SU-DHL-6 (cell line): ENCODE results near the gene FAAP100.

ENCODE experiments used
- H2AFZ ChIP-seq: fragments of 200-600 bp; sonication (generic); 2 replicates; pipeline ENCODE4 v1.6.1; 2014; ENCODE audit warnings: low read depth, mild to moderate bottlenecking, moderate library complexity, mixed read lengths, antibody characterized with exemption, low read length; ENCODE audit not compliant: severe bottlenecking
- H3F3A ChIP-seq: fragments of 200-600 bp; shearing (Covaris generic); 2 replicates; pipeline ENCODE4 v1.6.0; 2016; ENCODE audit warnings: antibody characterized with exemption, mild to moderate bottlenecking; ENCODE audit not compliant: insufficient read depth
- H3K27ac ChIP-seq: fragments of 200-600 bp; sonication (generic); 2 replicates; pipeline ENCODE4 v1.5.1; 2016; ENCODE audit warnings: low read depth, mild to moderate bottlenecking, low read length, moderate library complexity, mixed read lengths
- H3K27me3 ChIP-seq: fragments of 200-600 bp; sonication (generic), shearing (Covaris generic); 2 replicates; pipeline ENCODE4 v1.6.0; 2014; ENCODE audit warnings: mild to moderate bottlenecking, low read length
- H3K36me3 ChIP-seq: fragments of 200-600 bp; sonication (generic); 2 replicates; pipeline ENCODE4 v1.6.1; 2014; ENCODE audit warnings: mild to moderate bottlenecking, low read length, mixed read lengths
- H3K4me2 ChIP-seq: fragments of 300-600, 200-600 bp; shearing (Covaris generic), sonication (generic); 2 replicates; pipeline ENCODE4 v1.6.0; 2014; ENCODE audit warnings: low read length, low read depth, mild to moderate bottlenecking; ENCODE audit not compliant: poor library complexity, severe bottlenecking
- H3K4me3 ChIP-seq: fragments of 200-600 bp; sonication (generic); 2 replicates; pipeline ENCODE4 v1.5.1; 2014; ENCODE audit warnings: antibody characterized with exemption, low read length, mild to moderate bottlenecking, mixed read lengths; ENCODE audit not compliant: insufficient read depth, poor library complexity, severe bottlenecking
- H3K79me2 ChIP-seq: fragments of 200-600 bp; sonication (generic); 2 replicates; pipeline ENCODE4 v1.6.1; 2014; ENCODE audit warnings: mild to moderate bottlenecking, low read length, moderate library complexity; ENCODE audit not compliant: insufficient read depth
- H3K9ac ChIP-seq: fragments of 200-600 bp; sonication (generic); 2 replicates; pipeline ENCODE4 v1.7.0; 2014; ENCODE audit warnings: mild to moderate bottlenecking, low read length
- H3K9me2 ChIP-seq: fragments of 200-600 bp; sonication (generic); replicated peaks from 2 replicates; pipeline ENCODE4 v1.6.1; 2014; ENCODE audit warnings: low read length; ENCODE audit not compliant: insufficient read depth
- H3K9me3 ChIP-seq: fragments of 200-600 bp; sonication (generic); 2 replicates; pipeline ENCODE4 v1.6.1; 2014; ENCODE audit warnings: low read length, mixed read lengths; ENCODE audit not compliant: insufficient read depth
- H4K20me1 ChIP-seq: fragments of 200-600 bp; sonication (generic); 2 replicates; pipeline ENCODE4 v1.6.1; 2014; ENCODE audit warnings: low read depth, mild to moderate bottlenecking, antibody characterized with exemption, low read length, moderate library complexity, mixed read lengths
- CTCF ChIP-seq: fragments of 200-600 bp; sonication (generic); IDR thresholded peaks from one replicate; pipeline ENCODE4 v1.5.1; 2017; ENCODE audit warnings: antibody characterized with exemption, mild to moderate bottlenecking, low read length, moderate library complexity; ENCODE audit not compliant: insufficient read depth, poor library complexity, severe bottlenecking
- EZH2phosphoT487 ChIP-seq: fragments of 200-600 bp; sonication (generic), shearing (Covaris generic); conservative IDR thresholded peaks from 2 replicates; pipeline ENCODE4 v1.6.1; 2018; ENCODE audit warnings: mild to moderate bottlenecking, antibody characterized with exemption, low read length, moderate library complexity, mixed read lengths

FAAP100 gene

DNA sequence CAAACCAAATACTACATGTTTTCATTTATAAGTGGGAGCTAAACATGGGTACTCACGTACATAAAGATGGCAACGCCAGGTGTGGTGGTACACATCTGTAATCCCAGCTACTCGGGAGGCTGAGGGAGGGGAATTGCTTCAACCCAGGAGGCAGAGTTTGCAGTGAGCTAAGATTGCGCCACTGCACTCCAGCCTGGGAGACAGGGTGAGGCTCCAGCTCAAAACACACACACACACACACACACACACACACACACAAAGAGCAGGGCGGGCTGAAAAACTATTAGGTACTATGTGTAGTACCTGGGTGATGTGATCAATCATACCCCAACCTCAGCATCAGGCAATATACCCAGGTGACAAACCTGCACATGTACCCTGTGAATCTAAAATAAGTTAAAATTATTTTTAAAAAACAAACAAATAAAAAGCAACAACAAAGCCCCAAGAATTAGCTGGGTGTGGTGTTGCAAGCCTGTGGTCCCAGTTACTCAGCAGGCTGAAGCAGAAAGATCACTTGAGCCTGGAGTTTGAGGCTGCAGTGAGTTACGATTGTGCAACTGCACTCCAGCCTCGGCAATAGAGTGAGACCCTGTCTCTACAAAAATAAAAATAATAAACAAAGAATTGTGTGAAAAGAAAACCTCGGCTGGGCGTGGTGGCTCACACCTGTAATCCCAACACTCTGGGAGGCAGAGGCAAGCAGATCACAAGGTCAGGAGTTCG is 11.9 kb upstream of the FAAP100 start:
- Histone ChIP-seq H3K4me3 (no peak overlapping the region), H2AFZ (no peak overlapping the region), H3F3A (no peaks in the 10 kb centered on the region), H3K36me3 (peaks cover 7% of the 10 kb centered on the region; the same call in 1 of the 2 replicates), H3K9me2 (no peaks in the 10 kb centered on the region), H3K27ac (no peak overlapping the region), H3K79me2 (no peaks in the 10 kb centered on the region), H3K9me3 (no peaks in the 10 kb centered on the region), H3K9ac (no peak overlapping the region), H3K4me2 (no peak overlapping the region), H3K27me3 (no peaks in the 10 kb centered on the region), H4K20me1 (no peaks in the 10 kb centered on the region)
- TF ChIP-seq CTCF (no peak), EZH2phosphoT487 (no peak)

DNA sequence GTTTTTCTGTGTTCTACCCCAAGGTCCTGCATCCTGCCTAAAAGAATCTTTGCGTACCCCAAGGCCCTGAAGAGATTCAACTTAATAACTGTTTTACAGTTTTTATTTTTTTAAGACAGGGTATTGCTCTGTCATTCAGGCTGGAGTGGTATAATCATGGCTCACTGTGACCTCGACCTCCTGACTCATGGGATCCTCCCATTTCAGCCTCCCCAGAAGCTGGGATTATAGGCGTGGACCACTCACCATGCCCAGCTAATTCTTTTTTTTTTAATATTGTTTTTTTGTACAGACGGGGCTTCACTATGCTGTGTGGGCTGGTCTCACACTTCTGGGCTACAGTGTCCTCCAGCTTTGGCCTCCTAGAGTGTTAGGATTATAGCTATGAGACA is 9.3 kb upstream of the FAAP100 start:
- no peaks in the 10 kb centered on the region for H3K9me3 ChIP-seq
- no peaks in the 10 kb centered on the region for H3K79me2 ChIP-seq
- H3K4me3 ChIP-seq: no peak overlapping the region
- no peak overlapping the region for H3K4me2 ChIP-seq
- no peak overlapping the region for H3K9ac ChIP-seq
- H3K27ac ChIP-seq: no peak overlapping the region
- no peaks in the 10 kb centered on the region for H3K9me2 ChIP-seq
- no peak for TF ChIP-seq EZH2phosphoT487
- TF ChIP-seq CTCF: no peak
- no peaks in the 10 kb centered on the region for H4K20me1 ChIP-seq
- H3K27me3 ChIP-seq: no peaks in the 10 kb centered on the region
- H2AFZ ChIP-seq: no peak overlapping the region
- H3F3A ChIP-seq: no peaks in the 10 kb centered on the region
- H3K36me3 ChIP-seq: peaks cover 5% of the 10 kb centered on the region; the same call in 1 of the 2 replicates

GRCh38 chr17:81558941-81559806 is 7.0 kb upstream of the FAAP100 start:
- H3K36me3 ChIP-seq: peaks cover 5% of the 10 kb centered on the region; the same call in 1 of the 2 replicates

More at GRCh38 chr17:81558941-81559806, 7.0 kb upstream of the FAAP100 start:
- no peak overlapping the region for H3K9ac ChIP-seq
- no peak overlapping the region for H3K4me3 ChIP-seq
- H3F3A ChIP-seq: no peaks in the 10 kb centered on the region
- no peak overlapping the region for H2AFZ ChIP-seq
- H4K20me1 ChIP-seq: no peaks in the 10 kb centered on the region
- no peaks in the 10 kb centered on the region for H3K27me3 ChIP-seq
- H3K9me2 ChIP-seq: no peaks in the 10 kb centered on the region
- H3K79me2 ChIP-seq: no peaks in the 10 kb centered on the region
- H3K27ac ChIP-seq: no peak overlapping the region
- no peaks in the 10 kb centered on the region for H3K9me3 ChIP-seq
- no peak overlapping the region for H3K4me2 ChIP-seq
- TF ChIP-seq CTCF (no peak), EZH2phosphoT487 (no peak)
